Hepatocyte (in vitro differentiated cells): ENCODE data around the gene SLC38A11. TPM values are rescaled to one million over a fixed set of nuclear protein-coding genes. Genes with fewer than 3 reads are reported as not detected.
"Not testable (repeated sequence)": the region's sequence is repeated elsewhere in the genome, so short reads cannot be mapped to it uniquely, and the experiment has no call there.

ENCODE experiments used
- DNase-seq: peaks from one replicate; pipeline ENCODE4 v3.0.0-alpha.2; 2016; ENCODE audit warnings: low spot score
- H2AFZ ChIP-seq: fragments of 200-600 bp; sonication (generic); 2 replicates; pipeline ENCODE4 v1.6.0; 2016; ENCODE audit warnings: antibody characterized with exemption, mild to moderate bottlenecking
- H3K27ac ChIP-seq: fragments of 200-600 bp; sonication (generic); 2 replicates; pipeline ENCODE4 v1.5.1; 2016; ENCODE audit warnings: mild to moderate bottlenecking
- H3K27me3 ChIP-seq: fragments of 200-600 bp; sonication (generic); 2 replicates; pipeline ENCODE4 v1.6.1; 2016
- H3K36me3 ChIP-seq: fragments of 200-600 bp; sonication (generic); replicated peaks from 2 replicates; pipeline ENCODE4 v1.5.1; 2016; ENCODE audit warnings: low read depth; ENCODE audit not compliant: insufficient read depth
- H3K4me1 ChIP-seq: fragments of 200-600 bp; sonication (generic); 2 replicates; pipeline ENCODE4 v1.5.1; 2016; ENCODE audit warnings: mild to moderate bottlenecking, moderate library complexity; ENCODE audit not compliant: insufficient read depth
- H3K4me2 ChIP-seq: fragments of 200-600 bp; sonication (generic); 2 replicates; pipeline ENCODE4 v1.6.0; 2016
- H3K4me3 ChIP-seq: fragments of 200-600 bp; sonication (generic); 2 replicates; pipeline ENCODE4 v1.5.1; 2016; ENCODE audit warnings: mild to moderate bottlenecking
- H3K79me2 ChIP-seq: fragments of 200-600 bp; sonication (generic); 2 replicates; pipeline ENCODE4 v1.6.0; 2017; ENCODE audit warnings: mild to moderate bottlenecking
- H3K9me2 ChIP-seq: fragments of 200-600 bp; sonication (generic); replicated peaks from 2 replicates; pipeline ENCODE4 v1.6.0; 2017; ENCODE audit warnings: mild to moderate bottlenecking; ENCODE audit not compliant: insufficient read depth
- H3K9me3 ChIP-seq: fragments of 200-600 bp; sonication (generic); 2 replicates; pipeline ENCODE4 v1.5.1; 2016; ENCODE audit warnings: low read depth, mild to moderate bottlenecking
- H4K20me1 ChIP-seq: fragments of 200-600 bp; sonication (generic); 2 replicates; pipeline ENCODE4 v1.6.0; 2016; ENCODE audit warnings: mild to moderate bottlenecking; ENCODE audit not compliant: insufficient read depth, poor library complexity, severe bottlenecking
- CTCF ChIP-seq: fragments of 200-600 bp; sonication (generic); IDR thresholded peaks from 2 replicates; pipeline ENCODE4 v1.5.1; 2016; ENCODE audit warnings: antibody characterized with exemption, mild to moderate bottlenecking; ENCODE audit not compliant: poor library complexity
- EZH2 ChIP-seq: fragments of 200-600 bp; sonication (generic); IDR thresholded peaks from 2 replicates; pipeline ENCODE4 v1.6.1; 2016; ENCODE audit warnings: antibody characterized with exemption, mild to moderate bottlenecking, borderline replicate concordance
- EZH2phosphoT487 ChIP-seq: fragments of 200-600 bp; sonication (generic); IDR thresholded peaks from one replicate; pipeline ENCODE4 v1.6.1; 2018; ENCODE audit warnings: antibody characterized with exemption, mild to moderate bottlenecking, low read depth, moderate library complexity; ENCODE audit not compliant: unreplicated experiment, severe bottlenecking
- WGBS: methylation state at CpG from one replicate; pipeline ENCODE4 v1.1.6; 2016; ENCODE audit warnings: low lambda C conversion rate; ENCODE audit errors: missing lambda C conversion rate; 5-methylcytosine and 5-hydroxymethylcytosine counted together
- polyA plus RNA-seq: library from polyadenylated mRNA; unstranded; fragments of >200 nt; fragmentation: Nextera tagmentation; extraction: Ambion mirVana; gene quantifications from 2 replicates; pipeline ENCODE4 v1.2.1, GENCODE V29; 2016
- total RNA-seq: library from RNA; depleted of rRNA; stranded (reverse); fragments of >200 nt; gene quantifications from 2 replicates; pipeline ENCODE4 v1.2.3, GENCODE V29; 2014

The SLC38A11 gene
- total and polyA plus RNA-seq, 2 experiments from 2014 or later: 7.7 to 8.4 TPM

- TF ChIP-seq EZH2 (no peak), EZH2phosphoT487 (no peak), CTCF (no peak)
- no peak for DNase-seq
- 87% methylated on average over 19 of the region's 19 CpGs for WGBS
- no peak overlapping the region for H2AFZ ChIP-seq
- H3K4me1 ChIP-seq: no peaks in the 10 kb centered on the region
- no peaks in the 10 kb centered on the region for H3K27me3 ChIP-seq
- H3K9me3 ChIP-seq: no peaks in the 10 kb centered on the region
- no peaks in the 10 kb centered on the region for H3K36me3 ChIP-seq
- H3K4me2 ChIP-seq: no peak overlapping the region
- no peaks in the 10 kb centered on the region for H4K20me1 ChIP-seq
- no peak overlapping the region for H3K4me3 ChIP-seq
- no peaks in the 10 kb centered on the region for H3K9me2 ChIP-seq
- H3K79me2 ChIP-seq: no peaks in the 10 kb centered on the region
- no peak overlapping the region for H3K27ac ChIP-seq
Observed at GRCh38 chr2:164993287-164994016, 38.1 kb upstream of the SLC38A11 start.

- no peaks in the 10 kb centered on the region for H3K9me3 ChIP-seq
- no peak overlapping the region for H3K27ac ChIP-seq
- peak; percentile 91 for DNase-seq
- H3K4me3 ChIP-seq: no peak overlapping the region
- H3K4me2 ChIP-seq: no peak overlapping the region
- no peaks in the 10 kb centered on the region for H3K9me2 ChIP-seq
- 2% methylated on average over 5 of the region's 5 CpGs for whole genome bisulfite sequencing
- H3K79me2 ChIP-seq: no peaks in the 10 kb centered on the region
- H2AFZ ChIP-seq: no peak overlapping the region
- no peaks in the 10 kb centered on the region for H3K36me3 ChIP-seq
- H4K20me1 ChIP-seq: no peaks in the 10 kb centered on the region
- no peaks in the 10 kb centered on the region for H3K4me1 ChIP-seq
- no peaks in the 10 kb centered on the region for H3K27me3 ChIP-seq
- TF ChIP-seq EZH2 (no peak), CTCF (peak; percentile 55)
Observed at GRCh38 chr2:164992818-164993217, 37.5 kb upstream of the SLC38A11 start.

- H3K36me3 ChIP-seq, H2AFZ ChIP-seq, H3K4me3 ChIP-seq, H3K79me2 ChIP-seq, H3K4me1 ChIP-seq, H3K9me2 ChIP-seq, H3K27me3 ChIP-seq, H3K4me2 ChIP-seq, DNase-seq, H4K20me1 ChIP-seq, H3K9me3 ChIP-seq: not testable (repeated sequence)
- peak overlapping the region; percentile 36 for H3K27ac ChIP-seq
Observed at GRCh38 chr2:164992093-164992454, 36.7 kb upstream of the SLC38A11 start.

- not testable (repeated sequence) for H3K9me3 ChIP-seq, H3K36me3 ChIP-seq, H3K4me2 ChIP-seq, H3K9me2 ChIP-seq, H4K20me1 ChIP-seq, H3K4me1 ChIP-seq, DNase-seq, H3K27me3 ChIP-seq, H2AFZ ChIP-seq, H3K4me3 ChIP-seq, H3K79me2 ChIP-seq
- peak overlapping the region; percentile 36 for H3K27ac ChIP-seq
Observed at GRCh38 chr2:164991361-164992092, 36.2 kb upstream of the SLC38A11 start.

GRCh38 chr2:164990953-164991352 lies 35.6 kb upstream of the SLC38A11 start:
- not testable (repeated sequence) for H2AFZ ChIP-seq, H3K4me3 ChIP-seq, H3K27me3 ChIP-seq, H3K79me2 ChIP-seq, H3K4me1 ChIP-seq, H3K27ac ChIP-seq, H3K9me3 ChIP-seq, H3K9me2 ChIP-seq, H4K20me1 ChIP-seq, DNase-seq, H3K36me3 ChIP-seq, H3K4me2 ChIP-seq

GRCh38 chr2:164988805-164989204 lies 33.5 kb upstream of the SLC38A11 start:
- H3K4me3 ChIP-seq, H4K20me1 ChIP-seq: not testable (repeated sequence)

GRCh38 chr2:164986027-164986426 lies 30.7 kb upstream of the SLC38A11 start:
- not testable (repeated sequence) for H3K4me1 ChIP-seq, DNase-seq, H3K27me3 ChIP-seq, H3K36me3 ChIP-seq, H3K4me3 ChIP-seq, H3K27ac ChIP-seq, H4K20me1 ChIP-seq, H3K79me2 ChIP-seq, H3K4me2 ChIP-seq, H2AFZ ChIP-seq, H3K9me3 ChIP-seq, H3K9me2 ChIP-seq
- 67% methylated on average over 3 of the region's 3 CpGs for WGBS

More at GRCh38 chr2:164988805-164989204, 33.5 kb upstream of the SLC38A11 start:
- not testable (repeated sequence) for H3K79me2 ChIP-seq, H3K9me2 ChIP-seq, H2AFZ ChIP-seq, H3K27ac ChIP-seq, H3K4me2 ChIP-seq, H3K4me1 ChIP-seq, DNase-seq, H3K27me3 ChIP-seq, H3K9me3 ChIP-seq, H3K36me3 ChIP-seq
- WGBS: 61% methylated on average over 3 of the region's 3 CpGs
